ENCODE measurements around the gene STARD3NL. TPM values are rescaled to one million over a fixed set of nuclear protein-coding genes. Genes with fewer than 3 reads are reported as not detected.

STARD3NL gene
- total RNA-seq, 2 donors from 2014 or later, result 10.9 to 19.7 TPM

DNA sequence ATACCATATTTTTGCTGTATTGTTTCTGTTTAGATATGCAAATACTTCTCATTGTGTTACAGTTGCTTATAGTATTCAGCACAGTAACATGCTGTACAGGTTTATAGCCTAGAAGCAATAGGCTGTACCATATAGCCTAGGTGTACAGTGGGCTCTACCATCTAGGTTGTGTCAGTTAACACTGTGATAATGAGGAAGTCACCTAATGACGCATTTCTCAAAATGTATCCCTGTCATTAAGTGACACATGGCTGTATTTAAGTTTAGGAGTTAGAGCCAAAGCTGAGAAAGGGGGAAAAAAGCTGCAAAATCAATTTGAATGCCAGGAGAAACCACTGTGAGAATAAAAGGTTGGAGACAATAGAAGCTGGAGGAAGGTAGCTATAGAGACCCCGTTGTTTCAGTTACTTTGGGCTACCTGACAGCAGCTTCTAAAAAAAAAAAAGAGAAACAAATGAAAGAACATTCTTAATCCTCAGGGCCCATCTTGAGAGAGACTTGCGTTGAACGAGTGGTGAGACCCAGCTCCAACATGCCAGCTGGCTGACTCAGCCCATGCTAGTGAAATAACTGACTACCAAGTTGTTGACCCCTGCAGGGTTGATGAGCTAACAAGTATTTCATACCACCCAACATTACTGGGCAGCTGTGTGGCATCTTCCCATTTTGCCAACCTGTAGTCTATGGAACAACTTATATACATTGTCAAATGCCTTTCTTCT lies 8.7 kb downstream of the STARD3NL start:
- TF ChIP-seq POLR2A (IDR thresholded peaks at IDR 0.05), result no peak
- TF ChIP-seq, protein P1, sequence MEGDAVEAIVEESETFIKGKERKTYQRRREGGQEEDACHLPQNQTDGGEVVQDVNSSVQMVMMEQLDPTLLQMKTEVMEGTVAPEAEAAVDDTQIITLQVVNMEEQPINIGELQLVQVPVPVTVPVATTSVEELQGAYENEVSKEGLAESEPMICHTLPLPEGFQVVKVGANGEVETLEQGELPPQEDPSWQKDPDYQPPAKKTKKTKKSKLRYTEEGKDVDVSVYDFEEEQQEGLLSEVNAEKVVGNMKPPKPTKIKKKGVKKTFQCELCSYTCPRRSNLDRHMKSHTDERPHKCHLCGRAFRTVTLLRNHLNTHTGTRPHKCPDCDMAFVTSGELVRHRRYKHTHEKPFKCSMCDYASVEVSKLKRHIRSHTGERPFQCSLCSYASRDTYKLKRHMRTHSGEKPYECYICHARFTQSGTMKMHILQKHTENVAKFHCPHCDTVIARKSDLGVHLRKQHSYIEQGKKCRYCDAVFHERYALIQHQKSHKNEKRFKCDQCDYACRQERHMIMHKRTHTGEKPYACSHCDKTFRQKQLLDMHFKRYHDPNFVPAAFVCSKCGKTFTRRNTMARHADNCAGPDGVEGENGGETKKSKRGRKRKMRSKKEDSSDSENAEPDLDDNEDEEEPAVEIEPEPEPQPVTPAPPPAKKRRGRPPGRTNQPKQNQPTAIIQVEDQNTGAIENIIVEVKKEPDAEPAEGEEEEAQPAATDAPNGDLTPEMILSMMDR (IDR thresholded peaks at IDR 0.05), result no peak
- ATAC-seq, result no peak
- 90 to 91% methylated on average over 4 of the region's 4 CpGs for WGBS, 2 donors

DNA sequence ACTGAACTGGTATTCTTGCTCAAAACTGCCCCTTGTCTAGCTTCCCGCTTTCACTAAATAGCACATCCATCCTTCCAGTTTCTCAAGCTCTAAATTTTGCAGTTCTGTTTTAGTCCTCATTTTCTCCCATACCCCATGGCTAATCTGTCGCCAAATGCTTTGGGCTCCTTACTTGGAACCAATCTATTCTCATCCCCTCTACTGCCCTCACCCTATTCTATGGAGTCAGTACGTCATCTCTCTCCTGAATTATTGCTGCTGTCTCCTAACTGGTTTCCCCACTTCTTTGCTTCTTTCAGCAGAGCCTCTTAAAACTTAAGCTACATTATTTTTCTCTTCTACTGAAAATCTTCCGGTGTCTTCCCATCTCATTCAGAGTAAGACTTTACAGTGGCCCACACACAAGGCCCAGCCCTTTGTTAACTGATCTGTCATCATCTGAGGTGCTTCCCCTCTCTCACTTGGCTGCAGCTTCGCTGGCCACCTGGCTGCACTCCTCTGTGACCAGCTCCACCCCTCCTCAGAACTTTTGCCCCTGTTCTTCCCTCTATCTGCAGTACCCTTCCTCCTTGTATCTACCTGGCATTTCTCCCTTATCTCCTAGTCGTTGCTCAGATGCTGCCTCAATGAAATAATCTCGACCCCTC lies 9.9 kb downstream of the STARD3NL start:
- no peaks in the 10 kb centered on the region for H3K27me3 ChIP-seq
- intact Hi-C loops (cut with DNase I), result no loop called here
- 59 to 78% methylated on average over 7 of the region's 7 CpGs for WGBS, 2 donors
- TF ChIP-seq, protein P1 (IDR thresholded peaks at IDR 0.05), result no peak
- TF ChIP-seq POLR2A (IDR thresholded peaks at IDR 0.05), result no peak
- DNase-seq, result no peak
- H3K36me3 ChIP-seq (replicated peaks in 1 of 2; ENCODE audit: insufficient read depth in 1 of 2, low read depth in 2 of 2), result no peaks in the 10 kb centered on the region
- H3K4me1 ChIP-seq, result peaks cover 8% of the 10 kb centered on the region
- no peak overlapping the region for H3K27ac ChIP-seq
- H3K4me3 ChIP-seq, result no peak overlapping the region
- ATAC-seq, result no peak
- H3K9me3 ChIP-seq, result no peaks in the 10 kb centered on the region

More for the DNA sequence above, 8.7 kb downstream of the STARD3NL start:
- no peak overlapping the region for H3K27ac ChIP-seq
- no peaks in the 10 kb centered on the region for H3K36me3 ChIP-seq (replicated peaks in 1 of 2; ENCODE audit: insufficient read depth in 1 of 2, low read depth in 2 of 2)
- no peaks in the 10 kb centered on the region for H3K9me3 ChIP-seq
- no peaks in the 10 kb centered on the region for H3K27me3 ChIP-seq
- peaks cover 8% of the 10 kb centered on the region for H3K4me1 ChIP-seq
- intact Hi-C loops (cut with DNase I), result no loop called here
- no peak for DNase-seq
- no peak overlapping the region for H3K4me3 ChIP-seq

DNA sequence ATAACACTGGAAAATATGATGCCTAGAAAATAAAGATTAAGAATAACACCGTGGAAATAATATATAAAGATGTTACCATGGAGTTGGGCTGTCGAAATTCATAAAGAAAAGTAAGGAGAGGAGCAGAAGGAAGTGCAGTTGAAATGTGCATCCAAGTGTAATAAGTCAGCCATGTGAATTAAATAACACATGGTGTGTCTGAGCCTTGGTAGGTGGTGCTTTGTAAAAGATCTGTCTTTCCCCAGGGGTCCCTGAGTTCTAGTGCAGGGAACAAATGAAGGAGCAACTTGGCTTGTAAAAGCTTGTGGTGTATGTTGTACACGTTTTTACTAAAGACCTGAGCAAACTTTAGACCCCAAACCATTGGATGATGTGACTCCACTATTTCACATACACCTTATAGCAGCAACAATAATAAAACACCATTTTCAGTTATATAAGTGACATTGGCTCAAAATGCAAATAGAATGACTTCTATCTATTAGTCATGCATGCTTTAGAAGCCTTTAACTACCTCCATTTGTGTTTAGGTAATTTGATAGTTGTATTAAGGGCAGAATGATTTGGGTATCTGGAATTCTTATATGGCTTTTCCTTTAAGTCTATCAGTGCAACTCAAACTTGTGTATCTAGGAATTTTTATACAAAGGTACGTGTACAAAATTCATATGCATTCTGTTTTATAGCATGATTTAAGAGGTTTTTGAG lies 11.3 kb downstream of the STARD3NL start:
- intact Hi-C loops (cut with DNase I), result no loop called here

DNA sequence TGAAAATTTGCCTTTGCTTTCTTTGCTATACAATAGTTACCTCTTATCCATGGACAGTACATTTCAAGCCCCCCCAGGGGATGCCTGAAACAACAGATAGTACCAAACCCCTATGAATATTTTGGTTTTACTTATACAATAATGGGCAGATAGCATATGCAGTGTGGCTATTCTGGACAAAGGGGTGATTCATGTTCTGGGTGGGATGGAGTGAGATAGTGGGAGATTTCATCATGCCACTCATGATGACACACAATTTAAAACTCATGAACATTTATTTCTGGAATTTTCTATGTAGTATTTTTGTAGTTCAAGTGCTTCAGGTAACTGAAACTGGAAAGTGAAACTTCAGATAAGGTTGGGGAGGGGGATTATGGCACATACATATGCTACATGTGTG lies 12.0 kb downstream of the STARD3NL start:
- Histone ChIP-seq H3K36me3 (replicated peaks in 1 of 2; ENCODE audit: insufficient read depth in 1 of 2, low read depth in 2 of 2) (no peaks in the 10 kb centered on the region), H3K27me3 (no peaks in the 10 kb centered on the region), H3K27ac (no peak overlapping the region), H3K4me1 (peaks cover 8% of the 10 kb centered on the region), H3K4me3 (no peak overlapping the region), H3K9me3 (no peaks in the 10 kb centered on the region)
- ATAC-seq (no peak), DNase-seq (no peak)
- intact Hi-C loops (cut with DNase I), result no loop called here
- TF ChIP-seq, protein P1 (IDR thresholded peaks at IDR 0.05), result no peak
- TF ChIP-seq POLR2A (IDR thresholded peaks at IDR 0.05), result no peak

More for the DNA sequence above, 11.3 kb downstream of the STARD3NL start:
- no peak overlapping the region for H3K4me3 ChIP-seq
- peaks cover 8% of the 10 kb centered on the region for H3K4me1 ChIP-seq
- H3K9me3 ChIP-seq, result no peaks in the 10 kb centered on the region
- no peak overlapping the region for H3K27ac ChIP-seq
- no peaks in the 10 kb centered on the region for H3K36me3 ChIP-seq (replicated peaks in 1 of 2; ENCODE audit: insufficient read depth in 1 of 2, low read depth in 2 of 2)
- ATAC-seq (no peak), DNase-seq (no peak)
- no peaks in the 10 kb centered on the region for H3K27me3 ChIP-seq
- TF ChIP-seq, protein P1 (IDR thresholded peaks at IDR 0.05), result no peak
- no peak for TF ChIP-seq POLR2A (IDR thresholded peaks at IDR 0.05)
- WGBS, 2 donors, result 67 to 73% methylated on average over 4 of the region's 4 CpGs

Data from body of pancreas (tissue), 4 donors.